EH (cell line): ENCODE data around the gene RYR1.
A peak's percentile ranks its signal among the peaks of the same experiment; 100 is the strongest.
"Not testable (repeated sequence)": the region's sequence is repeated elsewhere in the genome, so short reads cannot be mapped to it uniquely, and the experiment has no call there.

Experiments
- DNase-seq: peaks from one replicate; pipeline ENCODE4 v3.0.0-alpha.2; 2015; ENCODE audit warnings: low read depth

RYR1 gene

DNA sequence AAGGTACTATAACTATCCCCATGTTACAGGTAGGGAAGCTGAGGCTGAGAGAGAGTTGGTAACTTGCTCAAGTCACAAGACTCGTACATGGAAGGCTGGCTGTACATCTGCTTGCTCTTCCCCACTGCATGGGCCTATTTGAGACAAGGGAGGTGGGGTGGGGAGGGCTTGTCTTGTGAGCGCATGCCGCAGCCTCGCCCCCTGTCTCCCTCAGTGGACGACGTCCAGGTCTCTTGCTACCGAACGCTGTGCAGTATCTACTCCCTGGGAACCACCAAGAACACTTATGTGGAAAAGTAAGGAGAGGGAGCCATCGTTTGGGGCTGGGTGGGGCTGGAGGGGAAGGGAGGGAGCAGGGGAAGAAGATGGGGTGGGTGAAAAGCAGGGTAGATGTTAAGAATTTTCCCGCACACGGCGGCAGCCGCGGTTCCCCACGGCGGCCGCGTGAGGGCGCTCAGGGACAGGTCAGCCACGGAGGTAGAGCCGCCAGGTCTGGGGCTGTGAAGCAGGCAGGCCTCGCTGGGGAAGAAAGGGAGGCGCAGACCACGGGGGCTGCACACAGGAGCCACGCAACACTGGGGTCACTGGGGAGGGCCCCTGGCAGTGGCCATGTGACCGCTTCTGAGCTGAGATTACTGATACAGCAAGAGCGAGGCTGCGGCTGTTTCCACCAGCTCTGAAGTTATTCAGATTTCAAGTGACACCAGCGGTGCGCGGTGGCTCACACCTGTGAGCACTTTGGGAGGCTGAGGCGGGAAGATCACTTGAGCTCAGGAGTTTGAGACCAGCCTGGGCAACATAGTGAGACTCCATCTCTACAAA lies 81.5 kb downstream of the RYR1 start:
- peak; percentile 58 for DNase-seq

DNA sequence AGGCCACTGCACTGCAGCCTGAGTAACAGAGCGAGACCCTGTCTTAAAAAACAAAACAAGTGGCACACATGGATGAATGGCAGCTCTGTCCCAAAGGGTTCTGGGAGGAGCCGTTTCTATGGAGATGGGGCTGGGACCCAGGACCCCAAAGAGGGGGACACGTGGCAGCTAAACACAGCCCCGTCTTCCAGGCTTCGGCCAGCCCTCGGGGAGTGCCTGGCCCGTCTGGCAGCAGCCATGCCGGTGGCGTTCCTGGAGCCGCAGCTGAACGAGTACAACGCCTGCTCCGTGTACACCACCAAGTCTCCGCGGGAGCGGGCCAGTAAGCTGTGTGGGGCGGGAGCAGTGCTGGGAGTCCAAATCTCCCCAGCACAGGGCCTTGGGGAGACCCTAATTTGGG lies 82.4 kb downstream of the RYR1 start:
- no peak for DNase-seq

DNA sequence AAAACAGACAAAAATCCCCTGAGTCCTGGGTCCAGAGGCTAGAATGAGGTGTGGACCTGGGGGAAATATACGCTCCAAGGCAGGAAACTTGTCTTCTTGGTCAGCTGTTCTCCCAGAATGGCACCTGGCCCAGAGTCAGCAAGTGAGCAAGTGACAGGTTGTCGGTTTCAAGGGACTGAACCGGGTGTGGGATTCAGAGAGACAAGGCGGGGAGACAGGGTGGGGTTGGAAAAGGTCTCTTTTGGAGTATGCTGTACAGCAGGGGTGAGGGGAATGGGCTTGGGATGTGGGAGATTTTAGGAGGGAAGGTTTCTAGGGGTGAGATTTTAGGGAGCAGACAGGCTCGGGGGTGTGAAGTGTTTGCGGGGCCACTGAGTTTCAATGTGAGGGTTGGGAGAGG lies 83.3 kb downstream of the RYR1 start:
- no peak for DNase-seq

DNA sequence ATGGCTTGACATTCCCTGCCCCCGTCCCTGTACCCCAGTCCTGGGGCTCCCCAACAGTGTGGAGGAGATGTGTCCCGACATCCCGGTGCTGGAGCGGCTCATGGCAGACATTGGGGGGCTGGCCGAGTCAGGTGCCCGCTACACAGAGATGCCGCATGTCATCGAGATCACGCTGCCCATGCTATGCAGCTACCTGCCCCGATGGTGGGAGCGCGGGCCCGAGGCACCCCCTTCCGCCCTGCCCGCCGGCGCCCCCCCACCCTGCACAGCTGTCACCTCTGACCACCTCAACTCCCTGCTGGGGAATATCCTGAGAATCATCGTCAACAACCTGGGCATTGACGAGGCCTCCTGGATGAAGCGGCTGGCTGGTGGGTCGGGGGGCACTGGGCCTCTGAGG lies 83.8 kb downstream of the RYR1 start:
- DNase-seq, result no peak

DNA sequence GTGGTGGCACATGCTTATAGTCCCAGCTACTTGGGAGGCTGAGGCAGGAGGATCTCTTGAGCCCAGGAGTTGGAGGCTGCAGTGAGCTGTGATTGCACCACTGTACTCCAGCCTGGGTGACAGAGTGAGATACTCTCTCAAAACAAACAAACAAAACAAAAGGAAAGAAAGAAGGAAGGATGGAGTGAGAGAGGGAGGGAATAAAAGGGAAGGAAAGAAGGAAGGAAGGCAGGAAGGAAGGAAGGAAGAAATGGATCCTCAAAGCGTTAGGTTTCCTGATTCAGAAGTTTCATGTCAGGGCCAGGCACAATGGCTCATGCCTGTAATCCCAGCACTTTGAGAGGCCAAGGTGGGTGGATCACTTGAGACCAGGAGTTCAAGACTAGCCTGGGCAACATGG lies 84.5 kb downstream of the RYR1 start:
- not testable (repeated sequence) for DNase-seq

DNA sequence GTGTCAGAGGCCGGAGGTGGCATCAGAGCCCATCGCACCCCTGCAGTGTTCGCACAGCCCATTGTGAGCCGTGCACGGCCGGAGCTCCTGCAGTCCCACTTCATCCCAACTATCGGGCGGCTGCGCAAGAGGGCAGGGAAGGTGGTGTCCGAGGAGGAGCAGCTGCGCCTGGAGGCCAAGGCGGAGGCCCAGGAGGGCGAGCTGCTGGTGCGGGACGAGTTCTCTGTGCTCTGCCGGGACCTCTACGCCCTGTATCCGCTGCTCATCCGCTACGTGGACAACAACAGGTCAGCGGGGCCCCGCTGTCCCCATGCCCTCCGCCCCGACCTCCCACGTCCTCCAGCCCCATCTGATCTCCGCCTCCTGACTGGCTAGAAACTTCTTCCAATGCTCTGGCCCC lies 85.7 kb downstream of the RYR1 start:
- no peak for DNase-seq

DNA sequence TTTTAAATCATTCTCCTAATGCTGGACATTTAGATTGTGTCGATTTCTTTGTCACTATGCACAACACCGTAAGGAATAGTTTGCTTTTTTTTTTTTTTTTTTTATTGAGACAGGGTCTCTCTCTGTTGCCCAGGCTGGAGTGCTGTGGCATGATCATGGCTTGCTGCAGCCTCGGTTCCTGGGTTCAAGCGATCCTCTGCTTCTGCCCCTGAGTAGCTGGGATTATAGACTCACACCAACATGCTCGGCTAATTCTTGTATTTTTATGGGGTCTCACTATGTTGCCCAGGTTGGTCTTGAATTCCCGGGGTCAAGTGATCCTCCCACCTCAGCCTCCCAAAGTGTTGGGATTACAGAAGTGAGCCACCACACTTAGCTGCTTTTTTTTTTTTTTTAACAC lies 86.5 kb downstream of the RYR1 start:
- DNase-seq, result no peak

DNA sequence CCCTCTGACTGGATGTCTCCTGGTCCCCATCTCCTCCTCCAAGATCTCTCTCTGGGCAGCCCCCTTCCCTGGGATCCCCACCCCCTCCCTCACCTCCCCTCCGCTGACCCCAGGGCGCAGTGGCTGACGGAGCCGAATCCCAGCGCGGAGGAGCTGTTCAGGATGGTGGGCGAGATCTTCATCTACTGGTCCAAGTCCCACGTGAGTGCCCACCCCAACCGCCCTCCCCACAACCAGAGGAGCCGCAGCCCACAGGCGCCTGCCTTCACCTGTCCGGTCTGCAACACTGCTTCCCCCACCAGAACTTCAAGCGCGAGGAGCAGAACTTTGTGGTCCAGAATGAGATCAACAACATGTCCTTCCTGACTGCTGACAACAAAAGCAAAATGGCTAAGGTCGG lies 89.4 kb downstream of the RYR1 start:
- DNase-seq, result no peak

DNA sequence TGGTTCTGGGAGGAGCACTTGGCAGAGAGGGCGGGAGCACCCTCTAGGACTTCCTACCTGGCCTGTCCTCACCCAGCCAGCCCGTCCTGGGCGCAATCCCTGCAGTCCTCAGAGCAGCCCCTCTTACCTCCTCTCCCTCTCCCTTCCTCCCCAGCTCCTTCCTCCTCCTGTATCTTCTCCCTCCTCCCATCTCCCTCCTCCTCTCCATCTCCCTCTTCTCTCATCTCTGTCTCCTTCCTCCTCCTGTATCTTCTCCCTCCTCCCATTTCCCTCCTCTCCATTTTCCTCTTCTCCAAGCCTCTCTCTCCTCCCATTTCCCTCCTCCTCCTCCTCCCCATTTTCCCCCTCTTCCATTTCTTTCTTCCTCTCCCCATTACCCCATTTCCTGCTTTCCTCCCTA lies 89.8 kb downstream of the RYR1 start:
- DNase-seq, result no peak

DNA sequence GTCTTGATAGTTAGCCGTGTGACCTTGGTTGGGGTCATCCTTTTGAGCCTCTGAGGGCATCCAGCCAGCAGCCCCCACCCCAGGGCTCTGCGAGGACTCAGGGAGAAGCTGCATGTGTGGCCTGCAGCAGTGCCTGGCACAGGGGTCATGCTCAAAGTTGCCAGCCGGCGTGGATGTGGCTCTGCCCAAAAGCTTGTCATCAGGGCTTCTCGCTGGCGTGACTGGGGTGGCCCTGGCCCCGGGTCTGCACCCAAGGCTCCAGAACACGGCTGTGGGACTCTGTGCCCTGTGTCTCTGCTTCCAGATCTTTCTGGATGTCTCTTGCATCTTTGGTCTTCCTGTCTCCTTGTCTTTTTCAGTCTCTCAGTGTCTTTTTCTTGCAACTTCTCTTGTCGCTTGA lies 90.9 kb downstream of the RYR1 start:
- DNase-seq, result no peak

DNA sequence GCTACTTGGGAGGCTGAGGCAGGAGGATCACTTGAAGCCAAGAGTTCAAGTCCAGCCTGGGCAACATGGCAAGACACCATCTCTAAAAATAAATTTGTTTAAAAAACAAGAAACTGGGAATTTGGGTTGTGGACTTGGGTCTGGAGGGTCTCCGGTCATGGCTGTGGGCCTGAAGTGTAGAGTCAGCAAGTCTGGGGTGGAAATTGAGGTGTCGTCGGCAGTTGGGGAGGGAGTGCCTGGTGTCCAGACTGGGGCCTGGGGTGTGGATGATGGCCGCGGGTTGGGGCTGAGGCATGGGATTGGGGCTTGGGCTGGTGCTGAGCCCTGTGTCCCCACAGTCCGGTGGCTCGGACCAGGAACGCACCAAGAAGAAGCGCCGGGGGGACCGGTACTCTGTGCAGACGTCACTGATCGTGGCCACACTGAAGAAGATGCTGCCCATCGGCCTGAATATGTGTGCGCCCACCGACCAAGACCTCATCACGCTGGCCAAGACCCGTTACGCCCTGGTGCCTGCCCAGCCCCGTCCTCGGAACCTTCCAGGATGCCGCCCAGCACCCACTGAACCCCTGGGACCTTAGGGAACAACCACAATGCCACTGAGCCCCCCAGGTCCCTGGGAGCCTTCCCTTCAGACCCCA lies 91.6 kb downstream of the RYR1 start:
- DNase-seq, result no peak

DNA sequence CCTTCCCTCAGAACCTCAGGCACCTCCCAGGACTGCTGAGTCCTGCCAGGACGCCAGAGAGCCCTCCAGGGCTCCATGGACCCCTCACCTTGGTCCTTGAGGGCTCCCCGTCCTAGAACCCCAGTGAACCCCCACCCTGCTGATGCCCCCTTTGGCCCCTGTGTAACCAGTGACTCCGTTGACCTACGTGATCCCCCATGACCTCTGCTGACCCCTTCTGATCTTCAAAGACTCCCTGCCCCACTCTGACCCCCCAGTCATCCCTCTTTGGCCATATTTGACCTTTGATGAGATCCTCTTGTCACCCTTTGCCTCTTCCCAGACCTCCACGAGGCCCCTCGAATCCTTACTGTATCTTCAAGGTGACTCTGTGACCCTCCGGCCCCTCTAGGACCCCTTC lies 92.9 kb downstream of the RYR1 start:
- DNase-seq, result no peak

DNA sequence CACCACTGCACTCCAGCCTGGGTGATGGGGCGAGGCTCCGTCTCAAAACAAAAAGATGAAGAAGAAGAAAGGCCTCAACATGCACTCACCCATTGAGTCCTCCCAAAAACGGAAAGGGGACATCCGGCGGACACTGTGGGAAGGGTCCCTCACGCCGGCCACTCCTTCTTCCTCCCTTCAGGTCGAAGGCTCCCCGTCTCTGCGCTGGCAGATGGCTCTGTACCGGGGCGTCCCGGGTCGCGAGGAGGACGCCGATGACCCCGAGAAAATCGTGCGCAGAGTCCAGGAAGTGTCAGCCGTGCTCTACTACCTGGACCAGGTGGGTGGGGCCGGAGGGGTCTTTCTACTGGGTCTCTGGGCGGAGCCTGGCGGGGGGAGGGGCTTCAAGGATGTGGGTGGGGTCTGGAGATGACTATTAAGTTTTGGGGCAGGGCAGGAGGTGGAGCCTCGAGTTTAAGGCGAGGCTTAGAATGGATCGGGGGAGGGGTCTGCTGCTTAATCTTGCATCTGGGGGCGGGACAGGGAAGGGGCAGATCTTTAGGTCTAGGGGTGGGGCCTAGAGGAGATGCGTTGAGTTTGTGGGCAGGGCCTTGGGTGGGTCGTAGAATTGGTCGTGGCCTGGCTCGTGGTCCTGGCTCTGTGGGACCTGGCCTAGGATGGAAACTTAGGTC lies 94.1 kb downstream of the RYR1 start:
- DNase-seq, result no peak

DNA sequence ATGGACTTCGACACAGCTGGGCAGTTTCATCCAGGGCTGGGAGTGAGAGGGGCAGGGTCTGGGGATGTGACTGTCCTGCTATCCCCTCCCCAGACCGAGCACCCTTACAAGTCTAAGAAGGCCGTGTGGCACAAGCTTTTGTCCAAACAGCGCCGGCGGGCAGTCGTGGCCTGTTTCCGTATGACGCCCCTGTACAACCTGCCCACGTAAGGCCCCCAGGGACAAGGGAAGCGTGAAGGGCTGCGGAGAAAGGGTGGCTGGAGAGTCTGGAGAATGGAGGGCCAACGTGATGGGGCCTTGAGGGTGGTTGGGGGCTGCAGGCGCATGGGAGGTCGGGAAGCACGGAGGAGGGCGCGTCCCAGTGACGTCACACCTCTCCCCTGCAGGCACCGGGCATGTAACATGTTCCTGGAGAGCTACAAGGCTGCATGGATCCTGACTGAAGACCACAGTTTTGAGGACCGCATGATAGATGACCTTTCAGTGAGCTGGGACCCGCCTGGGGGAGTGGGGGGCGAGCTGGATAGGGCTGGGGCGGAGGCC lies 94.8 kb downstream of the RYR1 start:
- DNase-seq, result no peak

DNA sequence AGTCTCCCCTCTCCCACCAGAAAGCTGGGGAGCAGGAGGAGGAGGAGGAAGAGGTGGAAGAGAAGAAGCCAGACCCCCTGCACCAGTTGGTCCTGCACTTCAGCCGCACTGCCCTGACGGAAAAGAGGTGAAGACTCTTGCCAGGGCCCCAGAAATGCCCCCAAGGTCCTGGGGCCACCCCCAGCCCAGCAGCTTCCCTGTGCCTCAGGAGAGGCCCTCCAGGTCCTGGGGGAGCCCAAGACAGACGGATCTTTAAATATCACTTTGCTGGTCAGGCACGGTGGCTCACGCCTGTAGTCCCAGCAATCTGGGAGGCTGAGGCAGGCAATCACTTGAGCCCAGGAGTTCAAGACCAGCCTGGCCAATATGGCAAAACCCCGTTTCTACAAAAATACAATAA lies 95.4 kb downstream of the RYR1 start:
- no peak for DNase-seq

DNA sequence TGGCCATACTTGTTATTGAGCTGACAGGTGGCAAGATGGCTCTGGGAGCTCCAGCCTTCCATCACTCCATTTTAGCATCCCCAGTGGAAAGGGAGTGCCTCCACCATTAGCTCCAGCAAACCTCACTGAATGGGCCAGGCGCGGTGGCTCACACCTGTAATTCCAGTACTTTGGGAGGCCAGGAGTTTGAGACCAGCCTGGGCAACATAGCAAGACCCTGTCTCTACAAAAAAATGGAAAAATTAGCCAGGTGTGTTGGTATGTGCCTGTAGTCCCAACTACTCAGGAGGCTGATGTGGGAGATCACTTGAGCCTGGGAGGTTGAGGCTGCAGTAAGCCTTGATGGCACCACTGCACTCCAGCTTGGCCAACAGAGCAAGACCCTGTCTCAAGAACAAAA lies 98.0 kb downstream of the RYR1 start:
- DNase-seq, result no peak

DNA sequence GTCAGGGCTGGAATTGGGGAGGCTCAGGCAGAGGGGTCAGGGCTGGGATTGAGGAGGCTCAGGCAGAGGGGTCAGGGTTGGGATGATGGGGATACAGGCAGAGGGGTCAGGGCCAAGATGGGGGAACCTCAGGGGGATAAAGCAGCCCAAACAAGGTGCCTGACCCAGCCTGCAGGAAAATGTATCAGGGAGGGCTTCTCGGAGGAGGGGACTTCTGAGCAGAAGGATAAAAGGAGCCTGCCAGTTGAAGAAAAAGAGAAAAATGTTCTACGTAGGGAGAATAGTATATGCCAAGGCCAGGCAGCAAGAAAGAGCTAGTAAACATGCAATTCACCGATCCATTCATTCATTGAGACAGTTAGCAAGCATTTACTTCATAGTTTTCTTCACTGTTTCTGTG lies 99.4 kb downstream of the RYR1 start:
- no peak for DNase-seq

DNA sequence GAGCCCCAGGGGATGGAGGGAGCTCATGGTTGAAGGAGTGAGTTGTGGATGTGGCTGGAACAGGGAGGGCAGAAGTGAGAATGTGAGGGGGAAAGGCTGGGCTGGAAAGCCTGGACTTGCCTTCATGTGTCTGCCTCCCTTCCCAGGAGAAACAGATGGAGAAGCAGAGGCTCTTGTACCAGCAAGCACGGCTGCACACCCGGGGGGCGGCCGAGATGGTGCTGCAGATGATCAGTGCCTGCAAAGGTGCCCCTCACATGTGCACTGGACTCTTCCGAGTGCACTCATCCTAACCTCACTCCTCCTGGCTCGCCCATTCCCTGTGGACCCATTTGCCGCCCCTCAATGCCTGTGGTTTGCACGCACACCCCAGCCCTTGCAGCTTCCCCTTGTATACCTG lies 101.1 kb downstream of the RYR1 start:
- no peak for DNase-seq

DNA sequence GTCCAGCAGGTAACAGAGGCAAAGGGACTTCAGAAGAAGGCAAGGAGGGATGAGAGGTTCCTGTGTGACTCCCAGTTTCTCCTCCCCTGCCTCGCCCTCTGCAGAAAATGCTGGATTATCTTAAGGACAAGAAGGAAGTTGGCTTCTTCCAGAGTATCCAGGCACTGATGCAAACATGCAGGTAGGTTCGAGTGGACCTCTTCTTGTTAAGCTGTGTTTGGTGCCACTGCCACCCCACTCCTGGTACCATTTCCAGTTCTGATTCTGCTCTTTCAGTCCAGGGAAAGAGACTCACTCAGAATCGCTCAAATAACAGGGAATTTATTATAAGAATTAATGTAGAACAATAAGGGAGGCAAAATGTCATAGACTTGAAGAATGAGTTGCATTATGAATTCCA lies 101.7 kb downstream of the RYR1 start:
- no peak for DNase-seq

DNA sequence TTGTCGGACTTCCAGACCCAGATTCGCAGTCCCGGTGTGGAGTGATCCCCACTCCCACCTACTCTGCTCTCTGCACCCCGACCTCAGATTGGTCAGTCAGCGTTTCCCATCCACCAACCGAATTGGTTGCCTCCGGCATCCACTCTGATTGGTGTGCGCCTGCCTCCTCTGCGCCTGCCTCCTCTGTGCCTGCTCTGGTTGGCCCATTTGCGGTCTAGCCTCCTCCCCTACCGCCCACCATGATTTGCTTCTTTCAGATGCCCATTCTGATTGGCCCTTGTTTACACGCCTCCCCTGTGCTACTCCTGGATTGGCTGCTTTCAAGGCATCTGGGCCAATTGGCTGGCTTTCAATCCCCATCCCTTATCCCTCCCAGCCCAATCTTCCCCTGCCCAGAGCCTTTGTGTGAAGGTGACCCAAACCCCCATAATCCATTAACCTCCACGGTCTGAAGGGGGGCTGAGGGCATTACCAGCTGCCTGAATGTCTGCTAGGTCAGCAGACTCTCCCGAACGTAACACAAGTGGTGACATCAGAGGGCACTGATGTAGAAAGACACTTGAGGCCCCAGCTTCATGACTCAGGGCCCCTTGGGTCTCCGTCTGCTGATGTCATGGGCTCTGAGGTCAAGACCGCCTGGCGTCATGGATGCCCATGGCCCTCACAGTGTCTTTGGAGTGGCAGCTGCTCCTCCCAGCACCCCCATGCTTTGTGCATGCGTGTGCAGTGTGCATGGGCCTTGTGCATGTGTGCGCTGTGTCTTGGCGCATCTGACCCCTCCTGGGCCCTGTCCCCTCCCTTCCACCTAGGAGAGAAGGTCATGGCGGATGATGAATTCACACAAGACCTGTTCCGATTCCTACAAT lies 103.8 kb downstream of the RYR1 start:
- DNase-seq, result no peak

DNA sequence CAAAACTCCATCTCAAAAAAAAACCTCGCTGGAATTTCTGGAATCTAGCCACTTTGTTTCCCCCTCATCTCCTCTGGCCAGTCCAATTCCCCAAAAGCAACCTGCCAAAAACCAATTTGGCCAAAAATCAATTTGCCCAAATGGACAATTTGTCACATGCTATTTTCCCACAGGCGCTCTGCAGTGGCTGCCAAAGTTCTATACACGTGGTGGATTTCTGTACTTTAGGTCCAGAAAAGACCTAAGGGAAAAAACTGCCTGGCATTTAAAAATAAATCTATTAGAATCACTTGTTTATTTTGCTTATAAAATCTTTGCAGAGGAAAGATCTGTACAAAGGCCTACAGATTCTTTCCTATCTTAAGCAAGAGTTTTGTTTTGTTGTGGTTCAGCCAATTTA lies 104.9 kb downstream of the RYR1 start:
- DNase-seq, result no peak
